Uterus (tissue), 2 donors: ENCODE measurements around the gene MGAT2.

Experiments used
- CTCF ChIP-seq, 4 experiments: fragments of 200-600 bp in 2 of 4; fragments of 450-650 bp in 2 of 4; sonication (generic) in 2 of 4; IDR thresholded peaks; one replicate each; pipeline ENCODE4 v1.5.1; 2016 to 2019; ENCODE audit warnings: antibody characterized with exemption in 4 of 4, mild to moderate bottlenecking in 2 of 4, moderate library complexity in 1 of 4
- POLR2A ChIP-seq, 2 donors: fragments of 450-650 bp; IDR thresholded peaks; one replicate each; pipeline ENCODE4 v1.6.1; 2016; ENCODE audit warnings: antibody characterized with exemption in 2 of 2, mild to moderate bottlenecking in 1 of 2, moderate library complexity in 1 of 2

- TF ChIP-seq CTCF (IDR thresholded peaks at IDR 0.05) (no peak), POLR2A (IDR thresholded peaks at IDR 0.05) (no peak)
Observed at GRCh38 chr14:49640540-49641417, 20.2 kb downstream of the MGAT2 start.
